GM12878 (cell line): ENCODE measurements around the gene SGCD. TPM values are rescaled to one million over a fixed set of nuclear protein-coding genes. Genes with fewer than 3 reads are reported as not detected.

Experiments used
- ATAC-seq: fragments of 200-7000 bp; cut with Tn5 transposase; 3 replicates; pipeline ENCODE4 v1.9.1; 2020; ENCODE audit warnings: mild to moderate bottlenecking, moderate library complexity
- BruUV-seq: library from RNA; stranded (reverse); fragments of 400-500 nt; replicated peaks from 2 replicates; lab custom pipeline; 2021; lab: Mats Ljungman, UMichigan
- CTCF ChIA-PET: fragments of 300-600 bp; sonication (Branson Sonifier 250); formaldehyde crosslinking; extraction: SDS; loops from one replicate; lab custom pipeline; 2021; ENCODE audit warnings: inconsistent platforms; lab: Yijun Ruan, JAX
- POLR2A ChIA-PET: fragments of 350-600 bp; formaldehyde crosslinking; extraction: SDS; loops from one replicate; lab custom pipeline; 2021; ENCODE audit warnings: inconsistent platforms; lab: Charles Lee
- RAD21 ChIA-PET: fragments of 300-600 bp; sonication (Branson Sonifier 250); formaldehyde crosslinking; loops from one replicate; lab custom pipeline; 2023; ENCODE audit warnings: antibody characterized with exemption; ENCODE audit not compliant: unreplicated experiment; lab: Charles Lee
- SMC1A ChIA-PET: fragments of 300-600 bp; sonication (Branson Sonifier 250); formaldehyde crosslinking; loops from one replicate; lab custom pipeline; 2023; ENCODE audit not compliant: unreplicated experiment, uncharacterized antibody; lab: Charles Lee
- DNase-seq: peaks from one replicate; pipeline ENCODE4 v3.0.0-alpha.2; 2011; ENCODE audit warnings: low read depth, low spot score
- FAIRE-seq: peaks from 3 replicates; lab custom pipeline; 2011; peaks lifted over from hg19 to GRCh38; lab: Jason Lieb, UNC
- H2AFZ ChIP-seq: 2 replicates; pipeline ENCODE4 v1.6.0; 2011; ENCODE audit warnings: low read depth, low read length, control low read depth; ENCODE audit not compliant: control insufficient read depth
- H3K27ac ChIP-seq: 2 replicates; pipeline ENCODE4 v1.5.1; 2011; ENCODE audit warnings: control low read depth; ENCODE audit not compliant: control insufficient read depth, insufficient read depth
- H3K27me3 ChIP-seq, 2 experiments: replicated peaks in 1 of 2; 2 replicates each; pipeline versions ENCODE4 v1.6.0 to v1.6.1; 2011; ENCODE audit warnings: low read length in 1 of 2; ENCODE audit not compliant: control insufficient read depth in 2 of 2, insufficient read depth in 2 of 2
- H3K36me3 ChIP-seq, 2 experiments: 2 replicates each; pipeline ENCODE4 v1.5.1; 2011; ENCODE audit warnings: low read length in 1 of 2; ENCODE audit not compliant: control insufficient read depth in 2 of 2, insufficient read depth in 2 of 2
- H3K4me1 ChIP-seq: 2 replicates; pipeline ENCODE4 v1.6.1; 2011; ENCODE audit warnings: mild to moderate bottlenecking, low read length, moderate library complexity, mixed read lengths; ENCODE audit not compliant: control insufficient read depth, insufficient read depth
- H3K4me2 ChIP-seq: 2 replicates; pipeline ENCODE4 v1.6.0; 2011; ENCODE audit warnings: control low read depth; ENCODE audit not compliant: control insufficient read depth, insufficient read depth
- H3K4me3 ChIP-seq: fragments of 200-600 bp; sonication (generic); 2 replicates; pipeline ENCODE4 v1.5.1; 2016
- H3K79me2 ChIP-seq: 2 replicates; pipeline ENCODE4 v1.6.0; 2011; ENCODE audit warnings: low read length; ENCODE audit not compliant: control insufficient read depth, insufficient read depth
- H3K9ac ChIP-seq: 2 replicates; pipeline ENCODE4 v1.8.0; 2011; ENCODE audit warnings: low read length, control low read depth, mixed read lengths; ENCODE audit not compliant: control insufficient read depth, insufficient read depth
- H3K9me3 ChIP-seq: replicated peaks from 3 replicates; pipeline ENCODE4 v1.5.1; 2011; ENCODE audit warnings: mild to moderate bottlenecking, low read length; ENCODE audit not compliant: control insufficient read depth, insufficient read depth
- H4K20me1 ChIP-seq: 2 replicates; pipeline ENCODE4 v1.6.0; 2011; ENCODE audit not compliant: control insufficient read depth, insufficient read depth
- ASH2L ChIP-seq: fragments of 300-600, 200-600 bp; sonication (generic); IDR thresholded peaks from 2 replicates; pipeline ENCODE4 v1.6.1; 2017; ENCODE audit warnings: low read depth, mild to moderate bottlenecking, borderline replicate concordance
- ATF3 ChIP-seq: IDR thresholded peaks from 2 replicates; pipeline ENCODE4 v1.6.1; 2011; ENCODE audit warnings: low read depth, mild to moderate bottlenecking, low read length, moderate library complexity, borderline replicate concordance; ENCODE audit errors: extremely low read depth
- BCL11A ChIP-seq: IDR thresholded peaks from 2 replicates; pipeline ENCODE4 v1.6.1; 2011; ENCODE audit warnings: low read depth, low read length
- JUND ChIP-seq: IDR thresholded peaks from 2 replicates; pipeline ENCODE4 v1.6.1; 2012; ENCODE audit warnings: low read depth, mild to moderate bottlenecking, low read length, improper control_type of control experiment, moderate library complexity
- SMARCA5 ChIP-seq: fragments of 450-650 bp; IDR thresholded peaks from 2 replicates; pipeline ENCODE4 v1.6.1; 2017; ENCODE audit warnings: mild to moderate bottlenecking
- SUZ12 ChIP-seq: fragments of 200-600 bp; sonication (generic); IDR thresholded peaks from one replicate; pipeline ENCODE4 v1.6.1; 2018; ENCODE audit warnings: antibody characterized with exemption, mild to moderate bottlenecking; ENCODE audit not compliant: unreplicated experiment
- ZNF217 ChIP-seq: fragments of 450-650 bp; IDR thresholded peaks from 2 replicates; pipeline ENCODE4 v1.6.1; 2017; ENCODE audit warnings: antibody characterized with exemption, mild to moderate bottlenecking
- WGBS: methylation state at CpG from one replicate; pipeline ENCODE4 v1.1.6; 2016; ENCODE audit warnings: low lambda C conversion rate; ENCODE audit not compliant: insufficient replicate concordance, insufficient coverage; ENCODE audit errors: missing lambda C conversion rate; 5-methylcytosine and 5-hydroxymethylcytosine counted together
- in situ Hi-C: fragments of 300-500 bp; cut with MboI; formaldehyde crosslinking; loops from 9 replicates; pipeline ENCODE4 v1.14.3; 2018; ENCODE audit warnings: mixed read lengths
- intact Hi-C: fragments of 100-400 bp; cut with micrococcal nuclease; formaldehyde crosslinking; loops from one replicate; pipeline ENCODE4 v1.14.2; 2022; ENCODE audit not compliant: unreplicated experiment
- polyA plus RNA-seq, 11 experiments: library from polyadenylated mRNA; depleted of rRNA in 4 of 11; unstranded in 6 of 11; stranded (reverse) in 5 of 11; fragments of >200 nt; fragmentation: Nextera tagmentation in 4 of 11; fragmentation: Illumina TruSeq in 1 of 11; extraction: Ambion mirVana in 4 of 11; extraction: Trizol in 1 of 11; gene quantifications; 1 replicate in 1 of 11; 2 replicates in 10 of 11; pipeline versions ENCODE4 v1.2.1 to v1.2.3, GENCODE V29; 2011 to 2016; ENCODE audit warnings: inconsistent platforms in 2 of 11, missing spikeins in 2 of 11, low read depth in 1 of 11
- total RNA-seq, 4 experiments: library from RNA; depleted of rRNA in 3 of 4; stranded (reverse); fragments of >200 nt in 3 of 4; fragmentation: Illumina TruSeq in 1 of 4; extraction: Trizol in 1 of 4; gene quantifications; 2 replicates each; pipeline versions ENCODE4 v1.2.1 to v1.2.3, GENCODE V29; 2013 to 2021
- TF ChIP-seq, protein P1 (sequence below): fragments of 450-650 bp; IDR thresholded peaks from 2 replicates; pipeline ENCODE4 v1.6.1; 2017; ENCODE audit warnings: mild to moderate bottlenecking, moderate library complexity
- TF ChIP-seq, protein P2 (sequence below): IDR thresholded peaks from 2 replicates; pipeline ENCODE4 v1.6.1; 2011; ENCODE audit warnings: low read depth, low read length, improper control_type of control experiment, borderline replicate concordance

The SGCD gene
- total and polyA plus RNA-seq, 10 of the 15 experiments (the other 5 are each of a cell fraction or from before 2014, with no cell fraction given) = 0.06 TPM; not detected in 9

DNA sequence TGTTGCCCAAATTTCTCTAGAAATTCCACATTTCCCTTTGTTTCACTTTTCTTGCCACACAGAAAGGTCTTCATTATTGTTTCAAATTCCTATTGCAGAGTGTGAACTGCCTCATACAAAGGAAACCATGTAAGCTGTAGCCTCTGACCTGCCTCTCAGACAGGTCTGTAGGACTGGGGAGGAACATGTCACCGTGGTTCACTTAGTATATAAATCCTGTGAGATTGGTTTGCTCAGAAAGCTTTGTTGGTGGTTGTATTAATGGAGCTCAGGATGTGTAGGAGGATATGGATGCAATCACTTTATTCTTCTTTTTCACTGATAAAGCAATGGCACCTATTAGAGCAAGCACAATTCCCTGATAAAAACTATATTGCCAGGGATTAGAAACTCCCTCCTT is 4.2 kb downstream of the SGCD start:
- RAD21 ChIA-PET = no interaction called here
- H3K9me3 ChIP-seq = no peaks in the 10 kb centered on the region
- WGBS = 5% methylated on average over 1 of the region's 1 CpG

More for the DNA sequence above, 4.2 kb downstream of the SGCD start:
- SMC1A ChIA-PET = no interaction called here
- no peak overlapping the region for H3K9ac ChIP-seq
- CTCF ChIA-PET = no interaction called here
- FAIRE-seq = no peak
- no peaks in the 10 kb centered on the region for H4K20me1 ChIP-seq
- no peaks in the 10 kb centered on the region for H3K36me3 ChIP-seq
- in situ Hi-C loops = no loop called here
- BruUV-seq = no TSS peak
- no peak overlapping the region for H3K4me2 ChIP-seq
- H3K27ac ChIP-seq = no peak overlapping the region
- no peaks in the 10 kb centered on the region for H3K79me2 ChIP-seq
- ATAC-seq = no peak
- TF ChIP-seq, protein P1, sequence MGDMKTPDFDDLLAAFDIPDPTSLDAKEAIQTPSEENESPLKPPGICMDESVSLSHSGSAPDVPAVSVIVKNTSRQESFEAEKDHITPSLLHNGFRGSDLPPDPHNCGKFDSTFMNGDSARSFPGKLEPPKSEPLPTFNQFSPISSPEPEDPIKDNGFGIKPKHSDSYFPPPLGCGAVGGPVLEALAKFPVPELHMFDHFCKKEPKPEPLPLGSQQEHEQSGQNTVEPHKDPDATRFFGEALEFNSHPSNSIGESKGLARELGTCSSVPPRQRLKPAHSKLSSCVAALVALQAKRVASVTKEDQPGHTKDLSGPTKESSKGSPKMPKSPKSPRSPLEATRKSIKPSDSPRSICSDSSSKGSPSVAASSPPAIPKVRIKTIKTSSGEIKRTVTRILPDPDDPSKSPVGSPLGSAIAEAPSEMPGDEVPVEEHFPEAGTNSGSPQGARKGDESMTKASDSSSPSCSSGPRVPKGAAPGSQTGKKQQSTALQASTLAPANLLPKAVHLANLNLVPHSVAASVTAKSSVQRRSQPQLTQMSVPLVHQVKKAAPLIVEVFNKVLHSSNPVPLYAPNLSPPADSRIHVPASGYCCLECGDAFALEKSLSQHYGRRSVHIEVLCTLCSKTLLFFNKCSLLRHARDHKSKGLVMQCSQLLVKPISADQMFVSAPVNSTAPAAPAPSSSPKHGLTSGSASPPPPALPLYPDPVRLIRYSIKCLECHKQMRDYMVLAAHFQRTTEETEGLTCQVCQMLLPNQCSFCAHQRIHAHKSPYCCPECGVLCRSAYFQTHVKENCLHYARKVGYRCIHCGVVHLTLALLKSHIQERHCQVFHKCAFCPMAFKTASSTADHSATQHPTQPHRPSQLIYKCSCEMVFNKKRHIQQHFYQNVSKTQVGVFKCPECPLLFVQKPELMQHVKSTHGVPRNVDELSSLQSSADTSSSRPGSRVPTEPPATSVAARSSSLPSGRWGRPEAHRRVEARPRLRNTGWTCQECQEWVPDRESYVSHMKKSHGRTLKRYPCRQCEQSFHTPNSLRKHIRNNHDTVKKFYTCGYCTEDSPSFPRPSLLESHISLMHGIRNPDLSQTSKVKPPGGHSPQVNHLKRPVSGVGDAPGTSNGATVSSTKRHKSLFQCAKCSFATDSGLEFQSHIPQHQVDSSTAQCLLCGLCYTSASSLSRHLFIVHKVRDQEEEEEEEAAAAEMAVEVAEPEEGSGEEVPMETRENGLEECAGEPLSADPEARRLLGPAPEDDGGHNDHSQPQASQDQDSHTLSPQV = no peak
- TF ChIP-seq, protein P2, sequence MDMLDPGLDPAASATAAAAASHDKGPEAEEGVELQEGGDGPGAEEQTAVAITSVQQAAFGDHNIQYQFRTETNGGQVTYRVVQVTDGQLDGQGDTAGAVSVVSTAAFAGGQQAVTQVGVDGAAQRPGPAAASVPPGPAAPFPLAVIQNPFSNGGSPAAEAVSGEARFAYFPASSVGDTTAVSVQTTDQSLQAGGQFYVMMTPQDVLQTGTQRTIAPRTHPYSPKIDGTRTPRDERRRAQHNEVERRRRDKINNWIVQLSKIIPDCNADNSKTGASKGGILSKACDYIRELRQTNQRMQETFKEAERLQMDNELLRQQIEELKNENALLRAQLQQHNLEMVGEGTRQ = no peak
- no peak for TF ChIP-seq SMARCA5
- TF ChIP-seq SUZ12 = no peak
- no peak for TF ChIP-seq JUND
- no peak for TF ChIP-seq BCL11A
- TF ChIP-seq ASH2L = no peak
- no peak for TF ChIP-seq ATF3
- no peak for TF ChIP-seq ZNF217
- TF ChIP-seq, all 136 proteins: peak for 0
- POLR2A ChIA-PET = no interaction called here
- Histone ChIP-seq H3K27me3 (peaks cover 0 to 2% of the 10 kb centered on the region in 2 experiments; a peak in 3 of 4 replicates), H3K4me3 (no peak overlapping the region), H3K4me1 (no peaks in the 10 kb centered on the region), H2AFZ (no peak overlapping the region)
- intact Hi-C loops = no loop called here
- DNase-seq = no peak
